HG03460 (cell line): ENCODE results near the gene CARMIL3.
"Not testable (repeated sequence)": the region's sequence is repeated elsewhere in the genome, so short reads cannot be mapped to it uniquely, and the experiment has no call there.

ENCODE experiments used
- ATAC-seq: cut with Tn5 transposase; IDR thresholded peaks from one replicate; pipeline ENCODE4 v1.9.1; 2021; ENCODE audit not compliant: unreplicated experiment

The CARMIL3 gene, protein sequence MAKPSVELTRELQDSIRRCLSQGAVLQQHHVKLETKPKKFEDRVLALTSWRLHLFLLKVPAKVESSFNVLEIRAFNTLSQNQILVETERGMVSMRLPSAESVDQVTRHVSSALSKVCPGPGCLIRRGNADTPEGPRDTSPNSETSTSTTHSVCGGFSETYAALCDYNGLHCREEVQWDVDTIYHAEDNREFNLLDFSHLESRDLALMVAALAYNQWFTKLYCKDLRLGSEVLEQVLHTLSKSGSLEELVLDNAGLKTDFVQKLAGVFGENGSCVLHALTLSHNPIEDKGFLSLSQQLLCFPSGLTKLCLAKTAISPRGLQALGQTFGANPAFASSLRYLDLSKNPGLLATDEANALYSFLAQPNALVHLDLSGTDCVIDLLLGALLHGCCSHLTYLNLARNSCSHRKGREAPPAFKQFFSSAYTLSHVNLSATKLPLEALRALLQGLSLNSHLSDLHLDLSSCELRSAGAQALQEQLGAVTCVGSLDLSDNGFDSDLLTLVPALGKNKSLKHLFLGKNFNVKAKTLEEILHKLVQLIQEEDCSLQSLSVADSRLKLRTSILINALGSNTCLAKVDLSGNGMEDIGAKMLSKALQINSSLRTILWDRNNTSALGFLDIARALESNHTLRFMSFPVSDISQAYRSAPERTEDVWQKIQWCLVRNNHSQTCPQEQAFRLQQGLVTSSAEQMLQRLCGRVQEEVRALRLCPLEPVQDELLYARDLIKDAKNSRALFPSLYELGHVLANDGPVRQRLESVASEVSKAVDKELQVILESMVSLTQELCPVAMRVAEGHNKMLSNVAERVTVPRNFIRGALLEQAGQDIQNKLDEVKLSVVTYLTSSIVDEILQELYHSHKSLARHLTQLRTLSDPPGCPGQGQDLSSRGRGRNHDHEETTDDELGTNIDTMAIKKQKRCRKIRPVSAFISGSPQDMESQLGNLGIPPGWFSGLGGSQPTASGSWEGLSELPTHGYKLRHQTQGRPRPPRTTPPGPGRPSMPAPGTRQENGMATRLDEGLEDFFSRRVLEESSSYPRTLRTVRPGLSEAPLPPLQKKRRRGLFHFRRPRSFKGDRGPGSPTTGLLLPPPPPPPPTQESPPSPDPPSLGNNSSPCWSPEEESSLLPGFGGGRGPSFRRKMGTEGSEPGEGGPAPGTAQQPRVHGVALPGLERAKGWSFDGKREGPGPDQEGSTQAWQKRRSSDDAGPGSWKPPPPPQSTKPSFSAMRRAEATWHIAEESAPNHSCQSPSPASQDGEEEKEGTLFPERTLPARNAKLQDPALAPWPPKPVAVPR (N-terminal part only)

DNA sequence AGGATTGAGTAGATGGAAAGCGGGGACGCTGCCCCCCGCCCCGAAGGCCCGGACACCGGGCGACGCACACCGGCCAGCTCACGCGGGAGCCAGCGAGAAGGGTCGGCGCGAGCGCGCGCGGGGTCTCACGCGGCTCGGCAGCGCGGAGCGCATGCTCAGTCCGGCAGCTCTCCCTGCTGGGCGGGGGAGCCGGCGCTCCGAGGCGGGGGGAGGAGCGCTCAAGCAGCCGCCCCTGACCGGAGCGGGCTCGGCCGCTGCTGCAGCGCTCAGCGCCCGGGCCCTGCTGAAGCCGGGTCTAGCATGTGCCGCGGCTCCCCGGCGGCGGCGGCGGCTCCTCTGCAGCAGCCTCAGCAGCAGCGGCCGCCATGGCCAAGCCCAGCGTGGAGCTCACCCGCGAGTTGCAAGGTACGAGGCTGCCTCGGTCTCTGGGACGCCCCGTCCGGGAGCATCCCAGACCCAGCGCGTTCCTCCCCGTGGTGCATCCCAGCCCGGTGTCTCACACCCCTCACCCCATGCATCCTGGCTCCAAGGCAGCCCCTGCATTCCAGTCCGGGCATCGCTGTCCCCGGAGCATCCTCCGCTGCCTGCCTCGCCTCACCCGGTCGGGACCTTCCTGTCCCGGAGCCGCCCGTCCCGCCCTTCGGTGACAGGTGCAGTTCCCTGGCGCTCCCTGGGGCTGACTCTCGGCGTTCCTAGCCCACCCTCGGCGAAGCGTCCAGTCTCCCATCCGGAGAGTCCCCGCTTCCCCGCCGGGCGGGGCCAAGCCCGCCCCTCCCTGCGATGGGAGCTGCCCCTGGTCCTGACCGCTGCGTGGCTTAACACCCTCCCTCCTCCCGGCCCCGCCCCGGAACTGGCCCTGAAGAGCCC lies at the start of gene CARMIL3:
Gene CARMIL3 (plus strand): TSS at position 221 of the 867 bp plus-strand sequence. CDS start 145 bp downstream, at position 366.
- peak; percentile 69 for ATAC-seq

DNA sequence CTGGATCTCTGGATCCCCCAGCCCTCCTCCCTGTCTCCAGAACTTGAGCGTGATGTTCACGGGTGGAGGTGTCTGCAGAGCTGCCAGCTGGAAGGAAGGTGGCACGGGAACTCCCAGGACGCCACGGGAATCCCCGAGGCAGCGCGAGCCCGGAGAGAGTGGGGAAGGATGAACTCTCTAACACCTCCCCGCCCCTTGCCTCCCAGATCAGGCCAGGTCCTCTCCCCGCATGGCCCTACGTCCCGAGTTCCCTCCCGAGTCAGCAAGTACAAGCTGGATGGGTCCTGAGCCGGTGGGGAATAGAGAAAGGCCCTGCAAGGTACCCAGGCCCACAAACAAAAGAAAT lies 45.4 kb upstream of the CARMIL3 start:
- peak; percentile 35 for ATAC-seq

DNA sequence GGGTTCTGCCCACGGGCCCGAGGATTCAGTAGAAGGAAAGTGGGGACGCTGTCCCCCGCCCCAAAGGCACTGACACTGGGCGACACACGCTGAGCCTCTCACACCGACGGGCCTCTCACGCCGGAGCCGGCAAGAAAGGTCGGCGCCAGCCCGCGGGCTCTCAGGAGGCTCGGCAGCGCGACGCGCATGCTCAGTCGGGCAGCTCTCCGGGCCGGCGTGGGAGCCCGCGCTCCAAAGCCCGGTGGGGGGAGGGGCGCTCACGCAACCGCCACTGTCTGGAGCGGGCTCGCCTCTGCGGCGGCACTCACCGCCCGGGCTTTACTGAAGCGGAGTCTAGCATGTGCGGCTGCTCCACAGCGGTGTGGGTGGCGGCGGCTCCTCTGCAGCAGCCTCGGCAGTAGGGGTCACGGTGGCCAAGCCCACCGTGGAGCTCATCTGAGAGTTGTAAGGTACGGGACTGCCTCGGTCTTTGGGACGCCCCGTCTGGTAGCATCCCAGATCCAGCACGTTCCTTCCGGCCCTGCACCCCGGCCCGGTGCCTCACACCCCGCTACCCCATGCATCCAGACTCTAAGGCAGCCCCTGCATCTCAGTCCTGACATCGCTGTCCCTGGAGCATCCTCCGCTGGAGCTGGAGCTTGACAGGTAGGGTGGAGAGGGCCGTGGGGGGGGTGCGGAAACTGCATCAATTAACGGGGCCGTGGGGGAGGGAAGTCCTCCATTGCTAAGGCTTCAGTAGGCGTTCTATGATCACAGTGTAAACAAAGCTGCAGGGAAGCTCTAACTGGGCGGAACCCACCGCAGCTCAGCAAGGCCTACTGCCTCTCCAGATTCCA lies 44.8 kb upstream of the CARMIL3 start:
- peak; percentile 78 for ATAC-seq

DNA sequence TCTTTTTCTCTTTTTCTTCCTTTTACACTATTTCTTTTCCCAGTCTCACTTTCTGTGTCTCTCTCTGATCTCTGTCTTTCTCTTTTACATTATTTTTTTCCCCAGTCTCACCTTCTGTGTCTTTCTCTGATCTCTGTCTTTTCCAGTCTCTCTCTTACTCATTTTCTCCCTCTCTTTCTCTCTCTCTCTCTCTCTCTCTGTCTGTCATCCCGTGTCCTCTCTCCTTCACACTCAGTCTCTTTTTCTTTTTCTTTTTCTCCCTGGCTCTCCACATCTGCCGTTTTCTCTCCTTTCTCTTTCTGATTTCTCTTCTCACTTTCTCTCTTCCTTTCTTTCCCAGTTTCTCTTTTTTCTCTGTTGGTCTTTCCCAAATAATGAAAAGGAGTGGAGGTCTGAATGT lies 40.8 kb upstream of the CARMIL3 start:
- ATAC-seq, result no peak

DNA sequence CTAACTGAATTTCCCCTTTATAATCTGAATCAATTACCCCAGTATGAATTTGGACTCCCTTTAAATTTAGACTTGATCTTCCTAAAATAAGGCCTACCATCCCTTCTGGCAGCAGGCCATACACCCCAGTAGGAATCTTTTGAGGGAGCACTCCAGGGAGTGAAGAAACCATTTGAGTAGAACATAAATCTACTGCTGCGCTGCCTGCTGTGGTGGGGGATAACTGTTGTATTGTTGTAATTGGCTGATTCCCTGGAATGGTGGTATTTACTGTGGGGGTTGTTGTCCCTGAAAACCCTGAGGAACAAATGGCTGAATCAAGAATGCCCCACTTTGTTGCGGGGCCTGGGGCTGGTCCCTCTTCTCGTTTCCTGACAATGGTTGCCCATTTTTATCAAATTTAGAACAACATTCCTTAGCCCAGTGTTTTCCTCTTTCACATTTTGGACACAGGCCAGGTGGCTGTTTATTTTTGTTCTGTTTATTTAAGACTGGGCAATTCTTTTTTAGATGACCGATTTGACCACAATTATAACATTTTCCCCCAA lies 39.0 kb upstream of the CARMIL3 start:
- not testable (repeated sequence) for ATAC-seq

DNA sequence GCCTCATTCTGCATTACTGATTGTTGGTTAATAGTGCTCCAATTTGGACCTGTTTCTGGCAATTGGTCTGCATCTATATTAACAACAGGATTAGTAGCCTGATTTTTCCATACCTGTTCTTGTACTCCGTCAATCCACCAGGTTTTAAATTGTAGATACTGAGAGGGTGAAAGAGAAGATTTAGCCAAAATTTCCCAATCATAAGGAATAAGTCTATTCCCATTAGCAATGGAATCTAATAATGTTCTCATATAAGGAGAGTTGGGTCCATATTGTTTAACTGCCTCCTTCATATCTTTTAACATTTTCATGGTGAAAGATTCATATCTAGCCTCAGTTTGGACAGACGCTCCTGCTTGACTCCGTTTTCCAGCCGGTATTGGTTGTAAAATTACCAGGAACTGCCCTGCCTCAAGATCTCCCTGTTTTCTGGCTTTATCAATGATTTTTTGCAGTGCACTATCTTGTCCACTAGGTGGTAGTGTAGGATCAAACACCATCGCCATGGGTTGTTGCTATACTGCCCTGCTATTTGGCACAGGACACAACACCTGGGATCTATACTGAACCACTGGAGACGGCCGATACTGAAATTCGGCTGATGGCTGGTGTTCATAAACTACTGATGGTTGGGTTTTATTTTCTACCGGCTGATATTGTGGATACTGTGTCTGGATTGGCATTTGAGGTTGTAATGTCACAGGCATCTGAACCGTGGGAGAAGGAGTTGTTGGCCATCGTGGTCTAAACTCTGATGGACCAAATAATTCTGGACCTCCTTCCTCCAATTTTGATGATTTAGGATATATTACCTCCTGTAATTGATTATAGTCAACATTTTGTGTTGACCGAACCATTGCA lies 37.9 kb upstream of the CARMIL3 start:
- ATAC-seq, result peak; percentile 54

DNA sequence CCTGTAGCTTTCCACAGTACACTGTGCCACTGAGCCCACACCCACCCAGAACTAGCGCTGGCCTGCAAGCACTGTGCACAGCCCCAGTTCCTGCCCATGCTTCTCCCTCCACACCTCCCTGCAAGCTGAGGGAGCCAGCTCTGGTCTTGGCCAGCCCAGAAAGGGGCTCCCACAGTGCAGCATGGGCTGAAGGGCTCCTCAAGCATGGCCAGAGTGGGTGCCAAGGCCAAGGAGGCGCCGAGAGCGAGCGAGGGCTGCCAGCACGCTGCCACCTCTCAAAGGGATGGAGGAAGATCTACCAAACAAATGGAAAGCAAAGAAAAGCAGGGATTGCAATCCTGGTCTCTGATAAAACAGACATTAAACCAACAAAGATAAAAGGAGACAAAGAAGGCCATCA lies 36.1 kb upstream of the CARMIL3 start:
- ATAC-seq, result not testable (repeated sequence)

DNA sequence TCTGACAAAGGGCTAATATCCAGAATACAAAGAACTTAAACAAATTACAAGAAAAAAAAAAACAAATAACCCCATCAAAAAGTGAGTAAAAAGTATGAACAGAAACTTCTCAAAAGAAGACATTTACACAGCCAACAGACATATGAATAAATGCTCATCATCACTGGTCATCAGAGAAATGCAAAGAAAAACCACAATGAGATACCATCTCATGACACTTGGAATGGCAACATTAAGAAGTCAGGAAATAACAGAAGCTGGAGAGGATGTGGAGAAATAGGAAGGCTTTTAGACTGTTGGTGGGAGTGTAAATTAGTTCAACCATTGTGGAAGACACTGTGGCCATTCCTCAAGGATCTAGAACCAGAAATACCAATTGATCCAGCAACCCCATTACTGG lies 32.8 kb upstream of the CARMIL3 start:
- ATAC-seq, result not testable (repeated sequence)

DNA sequence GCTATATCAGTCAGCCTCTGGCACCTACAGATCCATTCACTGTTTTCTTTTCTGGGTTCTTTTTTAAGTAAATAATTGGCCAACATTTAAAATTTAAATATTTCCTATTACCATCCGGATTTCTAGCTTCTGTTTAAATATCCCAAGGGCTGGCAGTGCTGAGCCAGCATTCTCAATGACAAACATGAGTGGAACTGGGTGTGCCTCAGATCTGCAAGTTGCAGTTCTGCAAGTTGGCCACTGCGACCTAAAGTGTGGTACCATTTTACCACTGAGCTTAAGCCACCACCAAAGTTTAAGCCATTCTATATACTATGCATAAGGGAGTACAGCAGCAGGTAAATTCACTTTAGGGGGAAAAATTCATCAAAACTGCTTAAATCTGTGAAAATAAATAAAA lies 31.9 kb upstream of the CARMIL3 start:
- peak; percentile 52 for ATAC-seq

DNA sequence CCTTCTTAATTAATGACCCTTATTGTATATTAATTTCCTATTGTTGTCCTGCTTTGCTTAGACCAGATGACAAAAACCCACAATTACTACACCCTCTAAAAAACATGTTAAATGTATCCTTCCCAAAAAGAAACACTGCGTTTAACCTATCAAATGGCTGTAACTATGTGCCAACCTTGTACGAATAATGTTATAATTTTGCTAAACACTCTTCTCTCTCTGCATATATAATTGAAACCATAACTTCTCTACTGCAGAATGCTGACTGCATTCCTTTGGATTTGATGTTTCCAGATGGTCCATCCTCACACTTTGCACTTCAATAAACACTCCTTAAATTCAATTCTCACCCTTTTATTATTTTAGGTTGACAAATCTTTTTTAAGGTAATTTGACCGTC lies 31.3 kb upstream of the CARMIL3 start:
- ATAC-seq, result not testable (repeated sequence)

DNA sequence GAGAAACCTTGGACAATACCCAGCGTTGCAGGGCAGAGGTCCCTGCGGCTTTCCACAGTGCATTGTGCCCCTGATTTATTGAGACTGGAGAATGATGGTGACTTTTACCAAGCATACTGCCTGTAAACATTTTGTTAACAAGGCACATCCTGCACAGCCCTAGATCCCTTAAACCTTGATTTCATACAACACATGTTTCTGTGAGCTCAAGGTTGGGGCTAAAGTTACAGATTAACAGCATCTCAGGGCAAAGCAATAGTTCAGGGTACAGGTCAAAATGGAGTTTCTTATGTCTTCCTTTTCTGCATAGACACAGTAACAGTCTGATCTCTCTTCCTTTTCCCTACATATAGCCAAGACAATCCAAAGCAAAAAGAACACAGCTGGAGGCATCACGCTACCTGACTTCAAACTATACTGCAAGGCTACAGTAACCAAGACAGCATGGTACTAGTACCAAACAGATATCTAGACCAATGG lies 26.8 kb upstream of the CARMIL3 start:
- not testable (repeated sequence) for ATAC-seq

DNA sequence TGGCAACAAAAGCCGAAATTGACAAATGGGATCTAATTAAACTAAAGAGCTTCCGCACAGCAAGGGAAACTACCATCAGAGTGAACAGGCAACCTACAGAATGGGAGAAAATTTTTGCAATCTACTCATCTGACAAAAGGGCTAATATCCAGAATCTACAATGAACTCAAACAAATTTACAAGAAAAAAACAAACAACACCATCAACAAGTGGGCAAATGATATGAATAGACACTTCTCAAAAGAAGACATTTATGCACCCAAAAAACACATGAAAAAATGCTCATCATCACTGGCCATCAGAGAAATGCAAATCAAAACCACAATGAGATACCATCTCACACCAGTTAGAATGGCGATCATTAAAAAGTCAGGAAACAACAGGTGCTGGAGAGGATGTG lies 22.1 kb upstream of the CARMIL3 start:
- ATAC-seq, result not testable (repeated sequence)

DNA sequence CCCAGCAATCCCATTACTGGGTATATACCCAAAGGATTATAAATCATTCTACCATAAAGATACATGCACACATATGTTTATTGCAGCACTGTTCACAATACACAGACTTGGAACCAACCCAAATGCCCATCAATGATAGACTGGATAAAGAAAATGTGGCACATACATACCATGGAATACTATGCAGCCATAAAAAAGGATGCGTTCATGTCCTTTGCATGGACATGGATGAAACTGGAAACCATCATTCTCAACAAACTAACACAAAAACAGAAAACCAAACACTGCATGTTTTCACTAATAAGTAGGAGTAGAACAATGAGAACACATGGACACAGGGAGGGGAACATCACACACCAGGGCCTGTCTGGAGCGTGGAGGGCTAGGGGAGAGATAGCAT lies 20.5 kb upstream of the CARMIL3 start:
- ATAC-seq, result not testable (repeated sequence)

DNA sequence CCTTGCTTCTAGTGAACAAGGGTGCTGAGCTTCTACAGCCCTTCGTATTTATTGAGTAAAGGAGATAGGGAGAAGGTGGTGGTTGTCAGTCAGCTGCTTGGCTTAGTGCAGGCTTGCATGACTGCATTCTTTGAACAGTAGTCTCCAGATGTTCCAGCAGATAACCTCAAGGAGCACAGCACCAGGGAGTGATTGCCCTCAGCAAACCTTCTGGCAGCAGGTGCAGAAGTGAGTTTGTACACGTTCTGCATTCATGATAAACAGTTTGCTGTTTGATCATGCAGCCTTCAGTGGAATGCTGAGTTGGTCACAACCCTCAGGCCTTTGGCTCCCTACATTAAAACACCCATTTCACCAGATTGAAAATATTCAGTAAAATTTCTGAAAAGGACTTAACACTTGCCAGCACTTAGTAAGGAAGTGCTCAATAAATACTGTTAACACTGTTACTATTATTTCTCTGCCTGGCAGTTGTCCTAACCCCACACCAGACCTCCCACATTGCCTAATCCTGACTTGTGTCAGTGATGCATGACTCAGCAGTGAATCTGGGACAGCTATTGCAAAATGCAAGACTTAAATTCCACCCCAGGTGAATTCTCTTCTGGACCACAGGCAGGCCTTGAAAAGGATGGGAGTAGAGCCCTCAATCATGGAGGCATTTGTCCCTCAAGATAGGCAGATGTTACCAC lies 18.9 kb upstream of the CARMIL3 start:
- ATAC-seq, result no peak

DNA sequence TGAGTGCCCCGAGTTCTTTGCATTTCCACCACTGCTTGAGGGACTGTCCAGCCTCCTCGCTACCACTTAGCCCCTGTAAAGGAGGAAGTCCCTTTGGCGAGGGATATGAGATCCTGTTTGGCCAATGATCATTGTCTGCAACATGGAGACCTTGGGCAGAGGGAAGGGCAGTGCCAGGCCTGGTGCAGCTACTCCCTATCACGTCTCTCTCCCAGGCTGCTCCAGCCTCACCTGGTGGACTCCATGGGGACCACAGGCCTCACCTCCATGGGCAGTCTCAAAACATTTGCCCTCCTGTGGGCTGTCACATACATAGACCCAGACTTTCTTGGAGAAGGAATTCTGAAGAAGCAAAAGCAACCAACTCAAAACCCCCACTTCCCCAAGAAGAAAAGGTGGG lies 16.0 kb upstream of the CARMIL3 start:
- ATAC-seq, result peak; percentile 5

DNA sequence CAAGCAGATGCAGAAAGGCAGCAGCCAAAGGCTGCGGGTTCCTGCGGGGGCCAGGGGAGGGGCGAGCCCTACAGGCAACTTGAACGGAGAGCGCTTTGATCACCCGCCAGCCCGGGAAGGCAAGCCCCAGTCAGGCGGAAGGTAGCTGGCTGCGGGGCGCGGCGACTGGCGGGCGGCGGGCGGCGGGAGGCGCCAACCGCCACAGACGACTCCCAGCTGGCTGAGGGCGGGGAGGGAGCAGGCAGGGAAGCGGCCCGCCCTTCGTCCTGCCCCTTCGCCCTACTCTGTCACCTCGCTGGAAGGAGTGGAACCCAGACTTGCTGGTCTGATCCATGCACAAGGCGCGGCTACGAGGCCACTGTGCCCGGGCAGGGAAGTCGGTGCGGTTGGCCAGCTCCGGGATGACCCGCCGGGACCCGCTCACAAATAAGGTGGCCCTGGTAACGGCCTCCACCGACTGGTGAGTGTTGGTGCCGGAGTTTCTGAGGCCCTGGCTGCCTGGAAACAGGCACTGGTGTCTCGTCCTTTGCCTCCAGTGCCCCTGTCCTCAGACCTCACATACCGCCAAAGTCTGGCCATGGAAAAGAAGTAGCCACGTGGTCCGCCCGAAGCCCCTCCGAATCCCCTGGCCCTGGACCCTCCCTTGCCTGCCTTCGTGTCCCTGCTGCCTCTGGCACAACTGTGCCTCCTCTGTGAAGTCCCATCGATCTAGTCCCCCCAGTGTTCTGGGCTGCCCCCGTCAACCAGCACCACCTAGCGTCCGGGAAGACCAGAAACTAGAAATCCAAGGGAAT lies 15.4 kb upstream of the CARMIL3 start:
- peak; percentile 74 for ATAC-seq
